ENCODE data around the gene MTMR2.
"Not testable (repeated sequence)": the region's sequence is repeated elsewhere in the genome, so short reads cannot be mapped to it uniquely, and the experiment has no call there.

The MTMR2 gene

GRCh38 chr11:95883381-95883780 is 40.5 kb downstream of the MTMR2 start:
- DNase-seq (ENCODE audit: low read depth in 2 of 2) = peak in 1 of 2 donors; percentile 16
- no peak for TF ChIP-seq CTCF (IDR thresholded peaks at IDR 0.05; ENCODE audit: low read depth, low read length)
- no peak overlapping the region for H3K4me3 ChIP-seq (replicated peaks in 1 of 2; ENCODE audit: low read depth in 2 of 2, low read length in 2 of 2)

GRCh38 chr11:95877291-95877690 is 46.6 kb downstream of the MTMR2 start:
- peak; percentile 91 to 99 for DNase-seq (ENCODE audit: low read depth in 2 of 2)
- H3K4me3 ChIP-seq (replicated peaks in 1 of 2; ENCODE audit: low read depth in 2 of 2, low read length in 2 of 2) = no peak overlapping the region

GRCh38 chr11:95870877-95871276 is 53.0 kb downstream of the MTMR2 start:
- not testable (repeated sequence) for H3K4me3 ChIP-seq (replicated peaks in 1 of 2; ENCODE audit: low read depth in 2 of 2, low read length in 2 of 2)

More at GRCh38 chr11:95877291-95877690, 46.6 kb downstream of the MTMR2 start:
- no peak for TF ChIP-seq CTCF (IDR thresholded peaks at IDR 0.05; ENCODE audit: low read depth, low read length)

GRCh38 chr11:95867105-95867504 is 56.8 kb downstream of the MTMR2 start:
- no peak for DNase-seq (ENCODE audit: low read depth in 2 of 2)
- no peak overlapping the region for H3K4me3 ChIP-seq (replicated peaks in 1 of 2; ENCODE audit: low read depth in 2 of 2, low read length in 2 of 2)
- TF ChIP-seq CTCF (IDR thresholded peaks at IDR 0.05; ENCODE audit: low read depth, low read length) = no peak

More at GRCh38 chr11:95870877-95871276, 53.0 kb downstream of the MTMR2 start:
- DNase-seq (ENCODE audit: low read depth in 2 of 2) = not testable (repeated sequence)

GRCh38 chr11:95863486-95864140 is 60.3 kb downstream of the MTMR2 start:
- DNase-seq (ENCODE audit: low read depth in 2 of 2) = peak; percentile 62 to 88
- TF ChIP-seq CTCF (IDR thresholded peaks at IDR 0.05; ENCODE audit: low read depth, low read length) = no peak

GRCh38 chr11:95860024-95860423 is 63.9 kb downstream of the MTMR2 start:
- not testable (repeated sequence) for H3K4me3 ChIP-seq (replicated peaks in 1 of 2; ENCODE audit: low read depth in 2 of 2, low read length in 2 of 2); DNase-seq (ENCODE audit: low read depth in 2 of 2)

More at GRCh38 chr11:95863486-95864140, 60.3 kb downstream of the MTMR2 start:
- H3K4me3 ChIP-seq (replicated peaks in 1 of 2; ENCODE audit: low read depth in 2 of 2, low read length in 2 of 2) = no peak overlapping the region

- not testable (repeated sequence) for H3K4me3 ChIP-seq (replicated peaks in 1 of 2; ENCODE audit: low read depth in 2 of 2, low read length in 2 of 2); DNase-seq (ENCODE audit: low read depth in 2 of 2)
Observed at GRCh38 chr11:95854362-95854761, 69.5 kb downstream of the MTMR2 start.

- TF ChIP-seq CTCF (IDR thresholded peaks at IDR 0.05; ENCODE audit: low read depth, low read length) = no peak
- no peak overlapping the region for H3K4me3 ChIP-seq (replicated peaks in 1 of 2; ENCODE audit: low read depth in 2 of 2, low read length in 2 of 2)
- DNase-seq (ENCODE audit: low read depth in 2 of 2) = no peak
Observed at GRCh38 chr11:95853862-95854261, 70.0 kb downstream of the MTMR2 start.
